Ovary (tissue), 3 donors: ENCODE measurements around the gene GON7.

Experiments used
- CTCF ChIP-seq, 3 donors: fragments of 450-650 bp in 2 of 3; fragments of 200-600 bp in 1 of 3; IDR thresholded peaks; one replicate each; pipeline versions ENCODE4 v1.5.1 to v1.8.0; 2016 to 2022; ENCODE audit warnings: antibody characterized with exemption in 3 of 3, mild to moderate bottlenecking in 1 of 3
- EP300 ChIP-seq: sonication (generic); formaldehyde crosslinking; IDR thresholded peaks from one replicate; pipeline ENCODE4 v1.6.1; 2017; ENCODE audit warnings: antibody characterized with exemption
- POLR2A ChIP-seq: fragments of 450-650 bp; IDR thresholded peaks from one replicate; pipeline ENCODE4 v1.6.1; 2017; ENCODE audit warnings: antibody characterized with exemption, mild to moderate bottlenecking, moderate library complexity
- donor health status: DM: no; HTN: no; CAD: no.

GRCh38 chr14:93223565-93223964 lies 16.7 kb upstream of the GON7 start:
- TF ChIP-seq CTCF (IDR thresholded peaks at IDR 0.05) (no peak), EP300 (no peak), POLR2A (no peak)
